Endothelial cell of umbilical vein (primary cell): Measurements from ENCODE around the gene VAV2.

Experiments used
- EZH2 ChIP-seq: IDR thresholded peaks from 2 replicates; pipeline ENCODE4 v1.6.1; 2012; ENCODE audit warnings: borderline replicate concordance, low read depth, mild to moderate bottlenecking, moderate library complexity, low read length, inconsistent platforms; ENCODE audit not compliant: severe bottlenecking
- FOS ChIP-seq: IDR thresholded peaks from 2 replicates; pipeline ENCODE4 v1.6.1; 2011; ENCODE audit warnings: mild to moderate bottlenecking, low read length, moderate library complexity, borderline replicate concordance; ENCODE audit not compliant: insufficient read depth
- POLR2A ChIP-seq: IDR thresholded peaks from 2 replicates; pipeline ENCODE4 v1.6.1; 2012; ENCODE audit warnings: low read depth, mild to moderate bottlenecking, control low read depth, low read length
- POLR2AphosphoS5 ChIP-seq: IDR thresholded peaks from 2 replicates; pipeline ENCODE4 v1.6.1; 2012; ENCODE audit warnings: low read depth, mild to moderate bottlenecking, control low read depth, low read length, moderate library complexity; ENCODE audit not compliant: insufficient read depth
- TF ChIP-seq, protein P1 (sequence below), 2 donors: IDR thresholded peaks; 1 replicate in 1 of 2; 2 replicates in 1 of 2; pipeline ENCODE4 v1.5.1; 2011; ENCODE audit warnings: low read length in 2 of 2, mild to moderate bottlenecking in 2 of 2, moderate library complexity in 2 of 2, control low read depth in 1 of 2, inconsistent platforms in 1 of 2, low read depth in 1 of 2; ENCODE audit not compliant: insufficient read depth in 1 of 2; ENCODE audit errors: extremely low read depth in 1 of 2

GRCh38 chr9:133716564-133717112 lies 275.5 kb downstream of the VAV2 start:
- TF ChIP-seq POLR2AphosphoS5 (no peak), EZH2 (no peak), POLR2A (no peak), FOS (no peak)
- TF ChIP-seq, protein P1, sequence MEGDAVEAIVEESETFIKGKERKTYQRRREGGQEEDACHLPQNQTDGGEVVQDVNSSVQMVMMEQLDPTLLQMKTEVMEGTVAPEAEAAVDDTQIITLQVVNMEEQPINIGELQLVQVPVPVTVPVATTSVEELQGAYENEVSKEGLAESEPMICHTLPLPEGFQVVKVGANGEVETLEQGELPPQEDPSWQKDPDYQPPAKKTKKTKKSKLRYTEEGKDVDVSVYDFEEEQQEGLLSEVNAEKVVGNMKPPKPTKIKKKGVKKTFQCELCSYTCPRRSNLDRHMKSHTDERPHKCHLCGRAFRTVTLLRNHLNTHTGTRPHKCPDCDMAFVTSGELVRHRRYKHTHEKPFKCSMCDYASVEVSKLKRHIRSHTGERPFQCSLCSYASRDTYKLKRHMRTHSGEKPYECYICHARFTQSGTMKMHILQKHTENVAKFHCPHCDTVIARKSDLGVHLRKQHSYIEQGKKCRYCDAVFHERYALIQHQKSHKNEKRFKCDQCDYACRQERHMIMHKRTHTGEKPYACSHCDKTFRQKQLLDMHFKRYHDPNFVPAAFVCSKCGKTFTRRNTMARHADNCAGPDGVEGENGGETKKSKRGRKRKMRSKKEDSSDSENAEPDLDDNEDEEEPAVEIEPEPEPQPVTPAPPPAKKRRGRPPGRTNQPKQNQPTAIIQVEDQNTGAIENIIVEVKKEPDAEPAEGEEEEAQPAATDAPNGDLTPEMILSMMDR (IDR thresholded peaks at IDR 0.05; ENCODE audit: extremely low read depth in 1 of 2, insufficient read depth in 1 of 2, low read depth in 1 of 2, low read length in 2 of 2) = no peak
